Activated CD4-positive, alpha-beta T cell treated with anti-CD3 and anti-CD28 coated beads, Interleukin-2, amount 50 U/mL, for 16 hours (primary cell): ENCODE measurements around the gene LRMDA.
A peak's percentile ranks its signal among the peaks of the same experiment; 100 is the strongest.

Experiments used
- DNase-seq: peaks from one replicate; pipeline ENCODE4 v3.0.0-alpha.2; 2020

Gene LRMDA

GRCh38 chr10:76074659-76075058, 643.2 kb downstream of the LRMDA start:
- no peak for DNase-seq

- DNase-seq: no peak
Measured at GRCh38 chr10:76080451-76080850, 649.0 kb downstream of the LRMDA start.

GRCh38 chr10:76080991-76081390, 649.6 kb downstream of the LRMDA start:
- DNase-seq: no peak

- no peak for DNase-seq
Measured at GRCh38 chr10:76082232-76082631, 650.8 kb downstream of the LRMDA start.

GRCh38 chr10:76082956-76083355, 651.5 kb downstream of the LRMDA start:
- DNase-seq: no peak

- no peak for DNase-seq
Measured at GRCh38 chr10:76085002-76085816, 653.8 kb downstream of the LRMDA start.

GRCh38 chr10:76085817-76086167, 654.4 kb downstream of the LRMDA start:
- DNase-seq: no peak

- no peak for DNase-seq
Measured at GRCh38 chr10:76086170-76086760, 654.8 kb downstream of the LRMDA start.

- peak; percentile 6 for DNase-seq
Measured at GRCh38 chr10:76086761-76087639, 655.6 kb downstream of the LRMDA start.

- DNase-seq: no peak
Measured at GRCh38 chr10:76088008-76088407, 656.6 kb downstream of the LRMDA start.

GRCh38 chr10:76088980-76089379, 657.6 kb downstream of the LRMDA start:
- no peak for DNase-seq

- DNase-seq: no peak
Measured at GRCh38 chr10:76089556-76090180, 658.2 kb downstream of the LRMDA start.

GRCh38 chr10:76091926-76092325, 660.5 kb downstream of the LRMDA start:
- DNase-seq: no peak

- no peak for DNase-seq
Measured at GRCh38 chr10:76106611-76107010, 675.2 kb downstream of the LRMDA start.

GRCh38 chr10:76108563-76109359, 677.3 kb downstream of the LRMDA start:
- no peak for DNase-seq

- DNase-seq: no peak
Measured at GRCh38 chr10:76111404-76111803, 680.0 kb downstream of the LRMDA start.

GRCh38 chr10:76111986-76112825, 680.8 kb downstream of the LRMDA start:
- DNase-seq: no peak

GRCh38 chr10:76112826-76113150, 681.4 kb downstream of the LRMDA start:
- DNase-seq: no peak

- no peak for DNase-seq
Measured at GRCh38 chr10:76113952-76114351, 682.5 kb downstream of the LRMDA start.

GRCh38 chr10:76114581-76115001, 683.2 kb downstream of the LRMDA start:
- DNase-seq: no peak

GRCh38 chr10:76115131-76115470, 683.7 kb downstream of the LRMDA start:
- DNase-seq: no peak
